Osteocyte (in vitro differentiated cells): ENCODE data around the gene IMMP2L. TPM values are rescaled to one million over a fixed set of nuclear protein-coding genes. Genes with fewer than 3 reads are reported as not detected.

Experiments used
- DNase-seq: peaks from one replicate; pipeline ENCODE4 v3.0.0; 2021; ENCODE audit warnings: mixed read lengths; ENCODE audit not compliant: unreplicated experiment; ENCODE audit errors: extremely low spot score
- H3K27ac Mint-ChIP-seq: one replicate; pipeline ENCODE4 v1.8.0; 2021; ENCODE audit warnings: mild to moderate bottlenecking, mixed read lengths; ENCODE audit not compliant: unreplicated experiment
- H3K27me3 Mint-ChIP-seq: one replicate; pipeline ENCODE4 v1.8.0; 2021; ENCODE audit warnings: mixed read lengths; ENCODE audit not compliant: unreplicated experiment
- H3K36me3 Mint-ChIP-seq: one replicate; pipeline ENCODE4 v1.8.0; 2021; ENCODE audit warnings: mixed read lengths; ENCODE audit not compliant: unreplicated experiment
- H3K4me1 Mint-ChIP-seq: one replicate; pipeline ENCODE4 v1.8.0; 2021; ENCODE audit warnings: mixed read lengths; ENCODE audit not compliant: unreplicated experiment
- H3K4me3 Mint-ChIP-seq: one replicate; pipeline ENCODE4 v1.8.0; 2021; ENCODE audit warnings: mild to moderate bottlenecking, moderate library complexity, mixed read lengths; ENCODE audit not compliant: unreplicated experiment
- H3K9me3 Mint-ChIP-seq: one replicate; pipeline ENCODE4 v1.8.0; 2021; ENCODE audit warnings: mixed read lengths; ENCODE audit not compliant: unreplicated experiment
- CTCF ChIP-seq: fragments of 200-600 bp; sonication (generic); IDR thresholded peaks from 2 replicates; pipeline ENCODE4 v1.5.0; 2021; ENCODE audit warnings: antibody characterized with exemption, mild to moderate bottlenecking, moderate library complexity
- total RNA-seq: library from RNA; stranded (reverse); gene quantifications from 2 replicates; pipeline ENCODE4 v1.2.1, GENCODE V29; 2021

Gene IMMP2L
- total RNA-seq, 1 donor from 2014 or later = 15.6 TPM

GRCh38 chr7:111173990-111174389 lies 388.3 kb downstream of the IMMP2L start:
- no peak overlapping the region for H3K27ac Mint-ChIP-seq
- H3K4me1 Mint-ChIP-seq = peaks cover 9% of the 10 kb centered on the region
- peaks cover 12% of the 10 kb centered on the region for H3K9me3 Mint-ChIP-seq
- TF ChIP-seq CTCF = no peak
- no peak for DNase-seq
- H3K27me3 Mint-ChIP-seq = no peaks in the 10 kb centered on the region
- H3K36me3 Mint-ChIP-seq = peaks cover 8% of the 10 kb centered on the region
- no peak overlapping the region for H3K4me3 Mint-ChIP-seq

- H3K4me1 Mint-ChIP-seq = peaks cover 10% of the 10 kb centered on the region
- H3K27ac Mint-ChIP-seq = no peak overlapping the region
- no peak overlapping the region for H3K4me3 Mint-ChIP-seq
- no peak for TF ChIP-seq CTCF
- H3K9me3 Mint-ChIP-seq = peaks cover 8% of the 10 kb centered on the region
- H3K27me3 Mint-ChIP-seq = no peaks in the 10 kb centered on the region
- peaks cover 4% of the 10 kb centered on the region for H3K36me3 Mint-ChIP-seq
- DNase-seq = no peak
Measured at GRCh38 chr7:111173528-111173927, 388.8 kb downstream of the IMMP2L start.

GRCh38 chr7:111172564-111173257 lies 389.6 kb downstream of the IMMP2L start:
- Mint-ChIP-seq H3K36me3 (no peaks in the 10 kb centered on the region), H3K27me3 (no peaks in the 10 kb centered on the region), H3K4me1 (peaks cover 13% of the 10 kb centered on the region), H3K9me3 (peaks cover 5% of the 10 kb centered on the region), H3K4me3 (no peak overlapping the region), H3K27ac (no peak overlapping the region)
- DNase-seq = no peak
- no peak for TF ChIP-seq CTCF

GRCh38 chr7:111168182-111168581 lies 394.1 kb downstream of the IMMP2L start:
- no peak overlapping the region for H3K4me3 Mint-ChIP-seq
- H3K9me3 Mint-ChIP-seq = no peaks in the 10 kb centered on the region
- H3K36me3 Mint-ChIP-seq = no peaks in the 10 kb centered on the region
- H3K4me1 Mint-ChIP-seq = peaks cover 13% of the 10 kb centered on the region
- no peak overlapping the region for H3K27ac Mint-ChIP-seq
- H3K27me3 Mint-ChIP-seq = no peaks in the 10 kb centered on the region
- no peak for TF ChIP-seq CTCF
- DNase-seq = no peak

GRCh38 chr7:111164442-111164841 lies 397.9 kb downstream of the IMMP2L start:
- Mint-ChIP-seq H3K4me1 (peaks cover 14% of the 10 kb centered on the region), H3K36me3 (no peaks in the 10 kb centered on the region), H3K27me3 (no peaks in the 10 kb centered on the region), H3K4me3 (no peak overlapping the region), H3K27ac (no peak overlapping the region), H3K9me3 (no peaks in the 10 kb centered on the region)
- DNase-seq = no peak
- TF ChIP-seq CTCF = no peak
